HG02678 (cell line): ENCODE results near the gene CYB5R3.
"Not testable (repeated sequence)": the region's sequence is repeated elsewhere in the genome, so short reads cannot be mapped to it uniquely, and the experiment has no call there.

ENCODE experiments used
- ATAC-seq: cut with Tn5 transposase; IDR thresholded peaks from one replicate; pipeline ENCODE4 v1.9.1; 2021; ENCODE audit warnings: mild to moderate bottlenecking, moderate library complexity; ENCODE audit not compliant: unreplicated experiment

The CYB5R3 gene

DNA sequence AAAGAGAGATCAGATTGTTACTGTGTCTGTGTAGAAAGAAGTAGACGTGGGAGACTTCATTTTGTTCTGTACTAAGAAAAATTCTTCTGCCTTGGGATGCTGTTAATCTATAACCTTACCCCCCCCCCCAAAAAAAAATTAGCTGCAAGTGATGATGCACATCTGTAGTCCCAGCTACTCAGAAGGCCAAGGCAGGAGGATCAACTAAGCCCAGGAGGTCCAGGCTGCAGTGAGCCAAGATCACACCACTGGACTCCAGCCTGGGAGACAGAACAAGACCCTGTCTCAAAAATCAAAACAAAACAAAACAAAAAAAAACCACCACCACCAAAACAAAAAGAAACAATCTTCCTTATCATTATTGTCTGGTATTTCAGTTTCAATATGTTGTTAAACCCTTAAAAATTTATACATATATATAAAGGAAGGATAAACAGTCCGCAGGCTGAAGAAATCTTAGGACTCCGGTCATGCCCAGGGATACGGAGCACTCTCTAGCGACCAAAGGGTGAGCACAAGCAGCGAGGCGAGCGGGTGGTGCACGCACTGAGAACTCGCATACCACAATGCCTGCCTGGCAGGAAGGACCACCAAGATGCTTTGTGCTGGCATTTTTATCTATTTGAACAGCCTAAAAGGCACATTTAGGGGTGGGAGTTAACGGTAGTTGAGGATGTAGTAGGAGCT is 40.9 kb downstream of the CYB5R3 start:
- ATAC-seq = no peak

GRCh38 chr22:42607641-42608040 is 41.6 kb downstream of the CYB5R3 start:
- ATAC-seq = not testable (repeated sequence)

- no peak for ATAC-seq
Observed at GRCh38 chr22:42604403-42604802, 44.8 kb downstream of the CYB5R3 start.

- no peak for ATAC-seq
Observed at GRCh38 chr22:42603427-42603826, 45.8 kb downstream of the CYB5R3 start.

GRCh38 chr22:42602470-42602869 is 46.7 kb downstream of the CYB5R3 start:
- ATAC-seq = no peak

DNA sequence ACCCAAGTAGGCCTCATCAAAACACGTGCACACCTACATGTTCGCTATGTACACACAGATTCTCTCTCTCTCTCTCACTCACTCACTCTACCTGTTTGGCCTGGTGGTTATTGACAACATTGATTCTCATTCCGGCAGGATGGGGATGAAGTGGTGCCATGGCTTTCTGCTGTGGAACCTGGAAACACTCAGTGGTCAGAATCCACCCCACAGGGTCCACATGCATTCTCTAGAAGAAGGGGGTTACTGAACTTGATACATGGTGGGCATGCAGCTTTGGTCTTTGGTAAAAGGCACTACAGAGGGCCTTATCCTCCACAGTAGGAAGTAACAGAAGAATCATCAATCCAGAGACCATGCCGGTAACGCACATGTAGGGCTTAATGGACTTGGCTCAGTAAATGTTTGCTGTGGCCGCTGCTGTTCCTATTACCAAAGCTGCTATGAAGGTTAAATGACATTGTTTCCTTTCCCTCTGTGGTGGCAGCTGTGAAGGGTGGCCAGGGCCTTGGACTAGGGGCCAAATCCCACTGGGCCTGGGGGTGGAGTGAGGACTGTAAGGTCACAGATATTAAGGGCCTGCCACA is 47.2 kb downstream of the CYB5R3 start:
- no peak for ATAC-seq

GRCh38 chr22:42596863-42597530 is 52.2 kb downstream of the CYB5R3 start:
- no peak for ATAC-seq

- ATAC-seq = no peak
Observed at GRCh38 chr22:42596336-42596735, 52.9 kb downstream of the CYB5R3 start.

DNA sequence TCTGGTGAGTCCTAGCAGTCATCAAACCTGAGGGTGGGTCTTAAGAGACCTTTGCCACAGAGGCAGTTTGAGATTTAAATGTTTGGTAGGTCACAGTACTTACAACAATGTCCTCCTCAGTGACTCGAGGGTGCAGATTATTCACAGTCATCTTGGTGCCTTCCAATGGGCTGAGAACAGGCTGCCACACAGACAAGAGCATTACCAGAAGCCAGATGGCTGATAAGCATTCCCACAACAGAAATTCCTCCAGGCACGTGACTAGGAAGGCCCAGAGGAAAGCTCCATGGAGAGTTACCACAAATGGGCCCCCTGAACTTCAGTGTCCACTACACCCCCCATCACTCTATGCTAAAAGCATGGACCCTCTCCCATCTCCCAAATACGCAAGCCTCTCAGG is 53.8 kb downstream of the CYB5R3 start:
- ATAC-seq = no peak

- ATAC-seq = no peak
Observed at GRCh38 chr22:42591987-42592386, 57.2 kb downstream of the CYB5R3 start.

GRCh38 chr22:42587588-42588175 is 61.5 kb downstream of the CYB5R3 start:
- ATAC-seq = no peak

GRCh38 chr22:42586381-42586780 is 62.8 kb downstream of the CYB5R3 start:
- no peak for ATAC-seq

DNA sequence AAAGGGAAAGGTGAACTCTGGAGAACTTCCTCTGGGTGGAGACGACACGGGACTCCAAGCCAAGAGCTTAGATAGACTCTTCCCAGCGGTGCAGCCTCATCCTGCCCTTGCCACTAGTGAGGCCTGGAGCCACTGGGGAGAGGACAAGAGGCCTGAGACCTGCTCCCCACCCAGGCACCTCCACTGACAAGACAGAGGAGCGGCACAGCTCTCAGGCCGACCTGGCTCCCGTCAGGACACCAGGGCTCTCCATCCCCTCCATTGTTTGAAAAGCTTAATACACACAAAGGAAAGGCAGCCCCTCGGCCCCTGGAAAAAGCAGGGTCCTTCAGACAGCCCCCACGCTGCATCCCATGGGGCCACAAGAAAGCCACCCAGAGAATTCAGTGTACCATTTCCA is 64.1 kb downstream of the CYB5R3 start:
- no peak for ATAC-seq

DNA sequence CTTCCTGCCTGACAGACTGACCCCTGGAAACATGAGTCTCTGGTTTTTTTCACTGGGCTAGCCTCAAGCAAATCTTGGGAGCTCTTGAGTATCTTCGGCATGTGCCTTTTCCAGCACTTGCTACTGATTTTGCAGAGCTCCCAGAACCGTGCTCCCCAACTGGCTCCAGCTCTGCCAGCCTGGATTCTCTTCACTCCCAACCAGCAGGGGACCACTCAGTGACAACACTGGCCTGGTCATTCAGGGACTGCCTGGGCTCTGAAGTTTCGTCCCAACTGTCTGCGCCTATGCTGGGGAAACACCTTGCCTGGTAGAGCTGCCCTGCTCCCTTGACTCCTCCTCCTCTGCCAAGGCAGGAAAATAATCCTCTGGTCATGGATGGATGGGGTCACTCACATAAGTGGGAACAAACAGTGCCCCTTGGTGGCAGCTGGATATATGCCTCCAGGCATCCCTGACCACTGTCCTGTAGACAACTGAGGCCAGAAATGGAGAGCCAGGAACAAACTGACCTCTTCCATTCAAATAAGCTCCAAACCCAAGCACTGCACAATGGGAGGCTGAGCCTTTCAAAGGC is 64.7 kb downstream of the CYB5R3 start:
- no peak for ATAC-seq

- ATAC-seq = no peak
Observed at GRCh38 chr22:42582987-42583386, 66.2 kb downstream of the CYB5R3 start.

GRCh38 chr22:42581762-42582716 is 67.2 kb downstream of the CYB5R3 start:
- ATAC-seq = peak; percentile 68

DNA sequence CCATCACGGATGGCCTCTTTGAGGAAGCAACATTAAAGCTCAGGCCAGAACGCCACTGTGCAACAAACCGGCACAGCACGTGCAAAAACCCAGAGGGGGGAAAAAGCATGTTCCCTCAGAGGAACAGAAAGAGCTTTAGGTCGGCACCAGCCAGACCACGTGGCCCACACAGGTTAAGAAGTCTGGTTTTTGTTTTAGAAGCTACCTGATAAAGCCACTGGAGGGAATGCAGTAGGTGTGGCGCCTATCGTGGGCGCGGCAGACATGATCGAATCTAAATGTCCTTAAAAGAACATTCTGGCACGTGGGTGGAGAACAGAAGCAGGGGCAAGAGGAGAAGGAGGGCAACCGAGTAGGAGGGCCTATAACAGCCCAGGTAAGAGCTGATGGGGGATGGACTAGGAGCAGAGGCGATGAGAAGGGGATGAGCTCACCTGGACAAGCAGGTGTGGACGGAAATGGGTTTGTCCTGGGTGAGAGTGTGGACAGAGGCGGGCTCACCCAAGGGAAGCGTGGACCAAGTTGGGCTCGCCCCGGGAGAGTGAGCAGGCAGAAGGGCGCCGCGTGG is 67.9 kb downstream of the CYB5R3 start:
- ATAC-seq = peak; percentile 19

DNA sequence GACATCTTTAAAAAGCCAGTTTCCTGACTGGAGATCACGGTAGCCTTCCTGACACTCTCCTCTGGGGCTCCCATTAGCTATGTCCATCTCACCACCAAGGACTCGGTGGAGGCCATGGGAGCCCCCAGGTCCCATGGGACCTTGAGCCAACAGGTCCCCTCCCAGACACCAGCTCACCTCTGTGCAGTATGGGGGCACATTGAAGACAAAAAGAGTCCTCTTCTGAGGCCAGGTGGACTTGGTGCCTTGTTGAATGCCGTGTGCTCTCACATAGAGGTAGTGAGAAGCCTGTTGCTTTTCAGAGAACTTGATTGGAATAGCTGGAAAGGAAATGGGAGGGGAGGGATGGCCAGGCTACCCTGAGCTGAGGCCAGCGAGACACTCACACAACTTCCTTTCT is 69.2 kb downstream of the CYB5R3 start:
- not testable (repeated sequence) for ATAC-seq

DNA sequence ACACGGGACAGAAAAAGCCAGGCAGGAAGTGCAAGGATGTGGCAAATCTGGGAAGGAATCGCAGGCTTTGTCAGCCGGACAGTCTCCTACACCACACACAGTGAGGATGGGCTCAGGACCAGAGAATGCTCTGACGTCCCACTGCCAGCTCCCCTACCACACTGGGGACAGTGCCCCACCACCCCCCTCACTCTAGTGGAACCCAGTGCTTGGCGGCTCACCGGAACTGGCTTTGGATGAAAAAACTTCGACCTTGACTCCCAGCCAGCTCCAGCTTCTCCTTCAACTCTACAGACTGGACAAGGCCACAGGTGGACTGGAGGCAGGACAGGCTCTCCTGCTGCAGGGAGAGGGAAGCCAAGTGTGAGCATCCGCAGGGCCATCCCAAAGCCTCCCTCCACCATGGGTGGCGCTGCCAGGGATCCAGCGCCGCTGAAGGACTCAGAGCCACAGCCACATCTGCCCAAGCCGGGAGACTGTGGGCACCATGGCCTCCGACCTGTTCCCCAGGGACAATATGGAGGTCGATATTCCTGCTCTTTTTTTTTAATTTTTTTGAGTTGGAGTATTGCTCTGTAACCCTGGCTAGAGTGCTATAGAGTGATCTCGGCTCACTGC is 71.5 kb downstream of the CYB5R3 start:
- ATAC-seq = no peak

DNA sequence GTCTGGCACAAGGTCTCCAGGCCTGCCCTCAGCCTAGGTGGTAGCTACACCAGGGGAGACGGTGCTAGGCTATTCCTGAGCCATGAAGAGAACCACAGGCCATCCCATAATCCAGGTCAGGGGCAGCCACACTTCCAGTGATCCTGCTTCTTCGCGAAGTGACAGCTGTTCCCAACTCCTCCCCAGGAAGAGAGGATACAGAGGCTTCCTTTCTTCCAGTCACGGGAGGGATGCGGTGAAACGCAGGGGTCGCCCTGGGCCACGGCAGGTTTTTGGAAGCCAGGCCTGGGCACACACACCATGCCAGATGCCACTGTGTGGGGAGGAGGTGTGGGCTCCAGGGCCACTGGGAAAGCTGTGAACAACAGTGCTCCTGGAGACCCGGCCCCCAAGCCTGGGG is 72.1 kb downstream of the CYB5R3 start:
- not testable (repeated sequence) for ATAC-seq
